Activated T-cell treated with anti-CD3 and anti-CD28 coated beads, Interleukin-2, amount 50 U/mL, for 72 hours (primary cell): ENCODE results near the gene FBH1. TPM values are rescaled to one million over a fixed set of nuclear protein-coding genes. Genes with fewer than 3 reads are reported as not detected.
"Not testable (repeated sequence)": the region's sequence is repeated elsewhere in the genome, so short reads cannot be mapped to it uniquely, and the experiment has no call there.

Experiments
- ATAC-seq, 2 donors: fragments of 150-1000 bp; cut with Tn5 transposase; replicated peaks in 1 of 2; 2 replicates each; pipeline ENCODE4 v1.10.0; 2021; ENCODE audit warnings: moderate library complexity in 2 of 2, mild to moderate bottlenecking in 1 of 2
- DNase-seq, 2 donors: peaks; one replicate each; pipeline ENCODE4 v3.0.0; 2021 to 2022; ENCODE audit warnings: mixed read lengths in 1 of 2
- H3K27ac Mint-ChIP-seq: one replicate; pipeline ENCODE4 v1.8.0; 2022; ENCODE audit warnings: mild to moderate bottlenecking, moderate library complexity, mixed read lengths
- H3K27me3 Mint-ChIP-seq: one replicate; pipeline ENCODE4 v1.8.0; 2022; ENCODE audit warnings: low read depth, mixed read lengths
- H3K36me3 Mint-ChIP-seq, 2 donors: one replicate each; pipeline ENCODE4 v1.8.0; 2022; ENCODE audit warnings: mixed read lengths in 2 of 2, mild to moderate bottlenecking in 1 of 2; ENCODE audit not compliant: insufficient read depth in 2 of 2
- H3K4me1 Mint-ChIP-seq: one replicate; pipeline ENCODE4 v1.8.0; 2022; ENCODE audit warnings: low read depth, mixed read lengths
- H3K4me3 Mint-ChIP-seq, 2 donors: one replicate each; pipeline ENCODE4 v1.8.0; 2022; ENCODE audit warnings: mild to moderate bottlenecking in 2 of 2, mixed read lengths in 2 of 2, moderate library complexity in 2 of 2
- H3K9me3 Mint-ChIP-seq, 2 donors: one replicate each; pipeline ENCODE4 v1.8.0; 2022; ENCODE audit warnings: mixed read lengths in 2 of 2
- total RNA-seq, 2 donors: library from RNA; stranded (reverse); gene quantifications; one replicate each; pipeline ENCODE4 v1.2.3, GENCODE V29; 2022

FBH1 gene
- total RNA-seq, 2 donors from 2014 or later: 51.0 to 53.6 TPM

GRCh38 chr10:5951167-5951711 lies 61.2 kb downstream of the FBH1 start:
- Mint-ChIP-seq H3K27ac (no peak overlapping the region), H3K27me3 (no peaks in the 10 kb centered on the region), H3K9me3 (no peaks in the 10 kb centered on the region), H3K36me3 (no peaks in the 10 kb centered on the region), H3K4me3 (no peak overlapping the region), H3K4me1 (peaks cover 7% of the 10 kb centered on the region)
- DNase-seq: no peak
- no peak for ATAC-seq

- H3K36me3 Mint-ChIP-seq: peaks cover 0 to 2% of the 10 kb centered on the region in 2 donors
- DNase-seq: no peak
- H3K9me3 Mint-ChIP-seq: no peaks in the 10 kb centered on the region
- H3K27ac Mint-ChIP-seq: no peak overlapping the region
- H3K27me3 Mint-ChIP-seq: no peaks in the 10 kb centered on the region
- H3K4me1 Mint-ChIP-seq: peaks cover 6% of the 10 kb centered on the region
- no peak overlapping the region for H3K4me3 Mint-ChIP-seq
- ATAC-seq: no peak
Observed at GRCh38 chr10:5951721-5952407, 61.8 kb downstream of the FBH1 start.

DNA sequence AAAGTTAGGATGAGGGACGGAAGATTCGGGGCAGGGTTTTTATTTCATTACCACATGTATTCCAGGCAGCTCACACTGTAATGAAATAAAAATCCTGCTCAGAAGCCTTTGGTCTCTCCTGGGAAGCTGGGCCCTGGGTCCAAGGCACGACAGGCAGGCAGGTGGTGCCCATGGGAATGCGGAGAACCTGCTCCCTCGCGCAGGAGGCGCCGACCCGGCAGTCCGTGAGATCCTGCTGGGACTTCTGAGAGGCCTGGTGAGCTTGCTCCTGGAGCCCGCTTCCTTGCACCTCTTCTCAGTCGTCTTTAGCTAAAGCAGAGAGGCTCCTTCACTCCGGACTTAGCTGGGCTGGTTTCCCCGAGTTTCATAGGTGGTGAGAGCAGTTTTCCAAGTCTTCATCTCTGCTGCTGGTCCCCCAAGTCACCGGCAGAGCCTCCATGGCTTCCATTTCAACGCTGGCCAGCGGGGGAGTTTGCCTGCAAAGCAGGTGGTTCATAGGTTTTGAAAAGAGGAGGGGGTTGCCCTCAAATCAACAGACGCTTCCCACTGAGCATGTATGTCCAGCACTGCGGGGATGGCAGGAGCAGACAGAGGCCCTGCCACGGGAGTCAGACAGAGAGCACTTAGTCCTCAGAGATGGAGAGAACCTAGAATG lies 62.8 kb downstream of the FBH1 start:
- no peak for DNase-seq
- Mint-ChIP-seq H3K4me1 (peaks cover 6% of the 10 kb centered on the region), H3K9me3 (no peaks in the 10 kb centered on the region), H3K36me3 (peaks cover under 1 to 2% of the 10 kb centered on the region in 2 donors), H3K4me3 (no peak overlapping the region), H3K27ac (no peak overlapping the region), H3K27me3 (no peaks in the 10 kb centered on the region)
- ATAC-seq: no peak

DNA sequence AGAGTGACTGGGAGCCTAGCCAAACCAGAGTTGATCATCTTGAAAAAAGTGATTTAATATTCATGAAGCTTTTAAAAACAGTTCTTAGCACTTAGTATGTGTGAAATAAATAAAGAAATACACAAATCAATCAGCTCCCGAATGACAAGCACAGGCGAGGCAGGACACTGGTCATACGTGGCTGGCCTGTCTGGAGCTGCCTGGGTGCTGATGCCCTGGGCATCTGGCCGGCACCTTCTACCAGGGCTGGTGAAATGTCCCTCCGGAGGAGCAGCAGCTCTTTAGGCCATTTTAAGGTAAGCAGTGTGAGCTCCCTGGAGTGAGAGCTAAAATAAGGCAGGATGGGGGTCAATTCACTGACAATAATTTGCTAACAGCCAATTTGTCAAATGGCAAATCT lies 63.6 kb downstream of the FBH1 start:
- Mint-ChIP-seq H3K4me3 (no peak overlapping the region), H3K36me3 (peaks cover 2 to 4% of the 10 kb centered on the region in 2 donors), H3K4me1 (peaks cover 6% of the 10 kb centered on the region), H3K9me3 (no peaks in the 10 kb centered on the region), H3K27ac (no peak overlapping the region), H3K27me3 (no peaks in the 10 kb centered on the region)
- no peak for DNase-seq
- ATAC-seq: no peak

DNA sequence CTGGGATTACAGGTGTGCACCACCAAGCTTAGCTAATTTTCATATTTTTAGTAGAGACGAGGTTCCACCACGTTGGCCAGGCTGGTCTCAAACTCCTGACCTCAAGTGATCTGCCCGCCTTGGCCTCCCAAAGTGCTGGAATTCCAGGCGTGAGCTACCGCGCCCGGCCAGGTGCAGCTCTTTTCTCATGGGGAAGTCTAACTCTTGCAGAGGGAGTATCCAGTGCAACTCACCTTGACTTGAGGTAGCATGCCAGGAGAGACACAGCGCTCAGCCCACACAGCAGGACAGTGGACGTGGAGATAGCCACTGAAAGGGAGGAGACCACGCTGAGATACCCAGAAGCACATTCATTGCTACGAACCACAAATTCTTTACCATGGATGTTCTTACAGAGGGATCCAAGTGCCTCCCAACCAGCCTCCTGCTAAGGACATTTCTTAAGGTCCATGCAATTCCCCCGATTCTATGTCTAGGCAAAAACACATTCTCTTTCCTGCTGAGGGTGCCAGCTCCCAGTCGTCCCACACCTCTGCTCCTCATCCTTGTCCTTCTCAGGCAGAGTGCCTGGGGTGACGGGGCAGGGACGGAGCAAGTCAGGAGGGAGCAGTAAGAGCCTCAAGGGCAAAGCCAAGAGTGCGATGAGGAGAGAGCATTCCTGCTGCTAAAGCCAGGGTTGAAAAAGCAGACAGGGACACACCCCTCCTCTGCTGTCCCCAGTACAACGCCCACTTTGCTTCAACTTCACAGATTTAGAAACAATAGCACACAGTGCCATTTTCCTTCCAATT lies 66.3 kb downstream of the FBH1 start:
- peaks cover 6 to 13% of the 10 kb centered on the region in 2 donors for H3K36me3 Mint-ChIP-seq
- no peak overlapping the region for H3K4me3 Mint-ChIP-seq
- H3K27ac Mint-ChIP-seq: no peak overlapping the region

GRCh38 chr10:5958077-5958476 lies 68.0 kb downstream of the FBH1 start:
- DNase-seq: no peak
- no peaks in the 10 kb centered on the region for H3K9me3 Mint-ChIP-seq
- H3K27ac Mint-ChIP-seq: no peak overlapping the region
- H3K27me3 Mint-ChIP-seq: no peaks in the 10 kb centered on the region
- H3K36me3 Mint-ChIP-seq: peaks cover 12 to 18% of the 10 kb centered on the region in 2 donors
- no peaks in the 10 kb centered on the region for H3K4me1 Mint-ChIP-seq
- no peak overlapping the region for H3K4me3 Mint-ChIP-seq
- ATAC-seq: no peak

More for the DNA sequence above, 66.3 kb downstream of the FBH1 start:
- no peak for ATAC-seq
- no peak for DNase-seq
- Mint-ChIP-seq H3K9me3 (no peaks in the 10 kb centered on the region), H3K27me3 (no peaks in the 10 kb centered on the region), H3K4me1 (no peaks in the 10 kb centered on the region)

DNA sequence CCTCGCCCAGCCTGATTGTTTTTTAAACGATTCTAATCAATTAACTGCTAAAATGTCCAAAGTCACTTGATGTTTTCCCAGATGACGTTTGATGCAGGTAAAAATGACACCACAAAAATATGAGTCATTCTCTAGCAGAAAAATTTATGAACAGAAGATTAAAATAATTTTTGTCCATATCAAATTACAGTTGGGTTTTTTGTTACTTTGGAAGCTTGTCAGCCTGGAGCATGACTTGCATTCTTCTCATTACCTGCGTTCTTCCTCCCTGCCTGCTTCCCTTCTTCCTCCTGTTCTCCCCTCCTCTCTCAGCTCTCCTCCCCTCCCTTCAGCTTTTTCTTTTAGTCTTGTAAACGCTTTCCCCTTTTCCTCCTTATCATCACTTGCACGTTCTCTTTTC lies 68.6 kb downstream of the FBH1 start:
- DNase-seq (no peak), ATAC-seq (no peak)
- no peaks in the 10 kb centered on the region for H3K9me3 Mint-ChIP-seq
- no peaks in the 10 kb centered on the region for H3K27me3 Mint-ChIP-seq
- H3K4me3 Mint-ChIP-seq: no peak overlapping the region
- H3K36me3 Mint-ChIP-seq: peaks cover 12 to 18% of the 10 kb centered on the region in 2 donors
- no peaks in the 10 kb centered on the region for H3K4me1 Mint-ChIP-seq
- no peak overlapping the region for H3K27ac Mint-ChIP-seq

GRCh38 chr10:5959142-5959541 lies 69.1 kb downstream of the FBH1 start:
- H3K36me3 Mint-ChIP-seq: peaks cover 12 to 18% of the 10 kb centered on the region in 2 donors
- no peaks in the 10 kb centered on the region for H3K4me1 Mint-ChIP-seq
- no peaks in the 10 kb centered on the region for H3K9me3 Mint-ChIP-seq
- DNase-seq (no peak), ATAC-seq (no peak)
- no peak overlapping the region for H3K4me3 Mint-ChIP-seq
- H3K27me3 Mint-ChIP-seq: no peaks in the 10 kb centered on the region
- H3K27ac Mint-ChIP-seq: no peak overlapping the region

- Mint-ChIP-seq H3K4me3 (no peak overlapping the region), H3K27me3 (no peaks in the 10 kb centered on the region), H3K4me1 (no peaks in the 10 kb centered on the region), H3K9me3 (no peaks in the 10 kb centered on the region), H3K27ac (no peak overlapping the region), H3K36me3 (peaks cover 12 to 18% of the 10 kb centered on the region in 2 donors)
- DNase-seq (no peak), ATAC-seq (no peak)
Observed at GRCh38 chr10:5959581-5960069, 69.6 kb downstream of the FBH1 start.

DNA sequence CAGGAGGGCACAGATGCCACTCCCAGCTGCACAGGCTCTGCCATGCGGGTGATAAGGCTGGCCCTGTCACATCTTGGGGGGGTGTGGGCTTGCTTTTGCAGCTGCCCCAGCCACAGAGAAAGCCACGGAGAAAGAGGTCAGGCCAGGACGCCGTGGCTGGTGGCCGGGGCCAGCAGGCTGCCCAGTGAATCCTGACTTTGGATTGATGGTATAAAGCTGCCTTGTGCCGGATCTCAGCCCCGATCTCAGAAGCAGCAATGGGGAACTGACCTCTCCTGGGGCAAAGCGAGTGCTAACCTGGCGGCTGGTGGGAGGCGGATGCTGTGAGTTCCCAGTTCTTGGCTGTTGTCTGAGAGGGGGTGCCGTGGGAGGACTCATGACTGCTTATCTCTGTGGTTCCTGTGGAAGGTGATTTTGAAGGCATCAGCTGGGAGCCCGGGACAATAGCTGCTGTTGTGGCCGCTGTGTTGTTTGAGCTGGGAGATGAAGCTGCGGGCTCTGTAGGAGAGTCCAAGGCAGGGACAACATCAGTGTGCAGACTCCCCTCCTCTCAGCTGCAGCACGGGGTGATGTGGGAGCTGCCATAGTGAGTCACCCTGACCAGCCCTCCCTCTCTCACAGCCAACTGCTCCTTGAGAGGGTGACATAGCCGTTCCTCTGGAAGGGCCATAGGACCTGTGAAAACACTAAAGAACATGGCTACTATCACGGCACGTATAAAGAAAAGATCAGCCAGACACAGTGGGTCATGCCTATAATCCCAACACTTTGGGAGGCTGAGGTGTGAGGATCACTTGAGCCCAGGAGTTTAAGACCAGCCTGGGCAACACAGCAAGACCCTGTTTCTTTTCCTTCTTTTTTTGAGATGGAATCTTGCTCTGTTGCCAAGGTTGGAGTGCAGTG lies 70.3 kb downstream of the FBH1 start:
- Mint-ChIP-seq H3K36me3 (peaks cover 12 to 18% of the 10 kb centered on the region in 2 donors), H3K27ac (no peak overlapping the region), H3K4me3 (no peak overlapping the region), H3K27me3 (no peaks in the 10 kb centered on the region), H3K9me3 (no peaks in the 10 kb centered on the region), H3K4me1 (no peaks in the 10 kb centered on the region)
- ATAC-seq (no peak), DNase-seq (no peak)

DNA sequence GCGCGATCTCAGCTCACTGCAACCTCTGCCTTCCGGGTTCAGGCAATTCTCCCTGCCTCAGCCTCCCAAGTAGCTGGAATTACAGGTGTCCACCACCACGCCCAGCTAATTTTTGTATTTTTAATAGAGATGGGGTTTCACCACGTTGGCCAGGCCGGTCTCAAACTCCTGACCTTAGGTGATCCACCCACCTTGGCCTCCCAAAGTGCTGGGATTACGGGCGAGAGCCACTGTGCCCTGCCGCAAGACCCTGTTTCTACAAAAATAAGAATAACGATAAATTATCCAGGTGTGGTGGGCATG lies 70.9 kb downstream of the FBH1 start:
- ATAC-seq, H3K27me3 Mint-ChIP-seq, H3K4me1 Mint-ChIP-seq, DNase-seq, H3K27ac Mint-ChIP-seq, H3K4me3 Mint-ChIP-seq, H3K9me3 Mint-ChIP-seq: not testable (repeated sequence)
- peaks cover 12 to 18% of the 10 kb centered on the region in 2 donors for H3K36me3 Mint-ChIP-seq

DNA sequence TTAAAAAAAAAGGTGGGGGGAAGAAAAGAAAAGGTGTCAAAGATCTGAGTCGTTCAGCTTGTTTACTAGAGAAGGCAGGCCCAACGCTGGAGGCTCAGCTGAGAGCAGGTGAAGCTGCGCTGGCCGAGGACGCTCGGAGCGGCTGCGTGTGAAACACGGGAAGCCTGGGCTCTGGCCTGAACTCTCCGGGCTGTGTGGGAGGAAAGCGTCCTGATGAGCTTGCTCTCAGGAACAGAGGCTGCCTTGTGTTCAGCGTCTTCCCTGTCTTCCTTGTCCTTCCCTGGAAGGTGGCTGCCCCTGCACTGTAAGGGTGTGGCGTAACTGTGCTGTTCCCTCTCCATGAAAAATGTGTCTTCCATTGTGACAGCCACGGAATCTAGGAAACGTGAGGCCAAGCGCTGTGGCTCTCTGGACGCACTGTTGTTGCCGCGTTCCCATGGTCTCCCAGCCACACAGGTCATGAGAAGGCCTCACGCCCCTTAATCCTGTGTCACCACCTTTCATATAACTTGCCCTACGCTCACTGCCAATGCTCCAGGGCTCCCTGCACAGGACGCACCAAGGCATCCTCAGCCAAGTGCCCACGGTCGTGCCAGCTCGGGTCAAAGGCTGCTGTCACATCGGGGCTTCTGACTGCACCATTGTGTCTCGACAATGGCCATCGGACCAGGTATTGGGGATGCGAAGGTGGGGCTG lies 71.5 kb downstream of the FBH1 start:
- DNase-seq (no peak), ATAC-seq (no peak)
- Mint-ChIP-seq H3K27me3 (no peaks in the 10 kb centered on the region), H3K4me3 (no peak overlapping the region), H3K27ac (no peak overlapping the region), H3K9me3 (no peaks in the 10 kb centered on the region), H3K36me3 (peaks cover 12 to 18% of the 10 kb centered on the region in 2 donors), H3K4me1 (no peaks in the 10 kb centered on the region)
